Measurements from ENCODE around the gene USP24.

USP24 gene

DNA sequence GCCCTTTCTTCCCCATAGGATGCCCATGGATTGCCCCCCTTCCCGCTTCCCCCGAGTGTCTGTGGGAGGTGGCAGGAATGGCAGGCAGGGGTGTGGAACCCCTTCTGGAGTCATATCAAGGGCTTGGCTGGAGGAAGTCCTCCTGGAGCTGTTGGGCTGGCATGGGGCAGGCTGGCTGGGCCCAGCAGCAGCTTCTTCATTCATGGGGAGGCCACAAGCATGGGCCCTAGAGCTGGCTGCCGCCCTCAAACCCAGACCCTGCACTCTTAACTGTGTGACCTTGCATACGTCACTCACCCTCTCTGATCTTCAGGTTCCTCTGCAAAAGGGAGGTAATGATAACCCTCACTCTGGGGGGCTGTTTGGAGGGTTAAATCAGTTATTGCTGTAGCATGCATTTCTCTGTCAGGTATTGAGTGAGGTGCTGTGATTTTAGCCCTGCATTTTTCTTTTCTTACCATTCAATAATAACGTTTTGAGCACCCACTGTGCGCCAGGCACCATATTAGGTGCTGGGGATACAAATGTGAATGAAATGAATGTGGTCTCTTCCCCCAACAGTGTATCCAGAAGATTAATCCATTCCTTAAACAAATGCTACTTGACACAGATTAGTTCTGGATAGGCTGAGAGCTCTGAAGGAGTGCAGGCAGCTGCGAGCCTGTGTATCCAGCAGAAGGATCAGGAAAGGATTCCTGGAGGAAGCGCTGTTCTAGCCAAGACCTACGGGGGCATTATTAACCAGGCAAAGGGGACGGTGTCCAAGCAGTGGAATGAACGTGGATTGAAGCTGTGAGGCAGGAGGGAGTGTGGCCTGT lies 166.5 kb downstream of the USP24 start:
- Mint-ChIP-seq H3K9me3 (no peaks in the 10 kb centered on the region), H3K4me1 (peaks cover 35% of the 10 kb centered on the region), H3K27me3 (ENCODE audit: low read depth) (peaks cover 30% of the 10 kb centered on the region), H3K27ac (peak overlapping the region in 2 of 3 experiments; percentile 4 to 36), H3K36me3 (ENCODE audit: low read depth) (peaks cover 14% of the 10 kb centered on the region), H3K4me3 (peak overlapping the region in 1 of 3 experiments; percentile 30)
- TF ChIP-seq CTCF (IDR thresholded peaks at IDR 0.05; ENCODE audit: unreplicated experiment in 3 of 3), result no peak

GRCh38 chr1:55047611-55048010 lies 167.6 kb downstream of the USP24 start:
- Mint-ChIP-seq H3K27ac (no peak overlapping the region), H3K36me3 (ENCODE audit: low read depth) (peaks cover 17% of the 10 kb centered on the region), H3K27me3 (ENCODE audit: low read depth) (peaks cover 34% of the 10 kb centered on the region)

GRCh38 chr1:55046871-55047270 lies 168.3 kb downstream of the USP24 start:
- H3K4me3 Mint-ChIP-seq, result no peak overlapping the region
- H3K27ac Mint-ChIP-seq, result no peak overlapping the region
- TF ChIP-seq CTCF (IDR thresholded peaks at IDR 0.05; ENCODE audit: unreplicated experiment in 3 of 3), result no peak
- peaks cover 28% of the 10 kb centered on the region for H3K4me1 Mint-ChIP-seq
- peaks cover 42% of the 10 kb centered on the region for H3K27me3 Mint-ChIP-seq (ENCODE audit: low read depth)
- peaks cover 17% of the 10 kb centered on the region for H3K36me3 Mint-ChIP-seq (ENCODE audit: low read depth)
- no peaks in the 10 kb centered on the region for H3K9me3 Mint-ChIP-seq

More at GRCh38 chr1:55047611-55048010, 167.6 kb downstream of the USP24 start:
- H3K4me1 Mint-ChIP-seq, result peaks cover 29% of the 10 kb centered on the region
- no peaks in the 10 kb centered on the region for H3K9me3 Mint-ChIP-seq
- no peak overlapping the region for H3K4me3 Mint-ChIP-seq
- no peak for TF ChIP-seq CTCF (IDR thresholded peaks at IDR 0.05; ENCODE audit: unreplicated experiment in 3 of 3)

GRCh38 chr1:55045430-55045829 lies 169.7 kb downstream of the USP24 start:
- Mint-ChIP-seq H3K4me3 (no peak overlapping the region), H3K27me3 (ENCODE audit: low read depth) (peaks cover 51% of the 10 kb centered on the region), H3K4me1 (peaks cover 19% of the 10 kb centered on the region), H3K36me3 (ENCODE audit: low read depth) (peaks cover 17% of the 10 kb centered on the region), H3K27ac (no peak overlapping the region), H3K9me3 (no peaks in the 10 kb centered on the region)
- TF ChIP-seq CTCF (IDR thresholded peaks at IDR 0.05; ENCODE audit: unreplicated experiment in 3 of 3), result no peak

DNA sequence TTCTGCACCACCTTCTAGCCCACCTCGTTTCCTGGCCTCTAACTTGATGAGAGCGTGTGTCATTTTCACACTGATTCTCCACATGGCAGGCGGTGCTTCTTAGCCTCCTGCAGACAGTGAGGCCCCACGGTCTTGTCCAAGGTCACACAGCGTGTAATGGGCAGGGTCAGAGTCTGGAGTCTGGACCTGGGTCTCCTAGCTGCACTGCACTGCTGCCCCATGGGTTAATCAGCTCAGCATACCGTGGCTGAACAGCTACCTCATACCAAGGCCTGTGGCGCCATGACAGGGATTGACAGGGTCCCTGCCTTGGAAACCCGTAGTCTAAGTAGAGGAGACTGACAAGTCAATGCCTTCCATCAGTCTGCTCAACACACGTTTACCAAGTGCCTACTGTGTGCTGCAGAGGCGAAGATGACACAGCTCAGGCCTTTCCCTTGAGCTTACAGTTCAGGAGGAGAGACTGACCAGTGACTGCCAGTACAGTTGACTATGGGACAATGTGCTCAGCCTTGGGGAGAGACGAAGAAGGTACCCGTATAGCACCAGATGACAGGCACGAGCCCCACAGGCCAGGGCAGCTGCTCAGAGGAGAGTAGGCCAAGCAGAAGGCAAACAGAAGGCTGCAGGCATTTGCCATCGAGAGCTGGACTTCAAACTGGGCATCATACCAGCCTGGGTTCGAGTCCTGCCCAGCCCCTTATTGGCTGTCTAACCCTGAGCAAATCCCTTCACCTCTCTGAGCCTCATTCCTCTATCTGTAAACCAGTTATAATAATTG lies 170.4 kb downstream of the USP24 start:
- TF ChIP-seq CTCF (IDR thresholded peaks at IDR 0.05; ENCODE audit: unreplicated experiment in 3 of 3), result no peak
- peaks cover 17% of the 10 kb centered on the region for H3K36me3 Mint-ChIP-seq (ENCODE audit: low read depth)
- no peak overlapping the region for H3K4me3 Mint-ChIP-seq
- peaks cover 53% of the 10 kb centered on the region for H3K27me3 Mint-ChIP-seq (ENCODE audit: low read depth)
- H3K27ac Mint-ChIP-seq, result no peak overlapping the region
- H3K9me3 Mint-ChIP-seq, result no peaks in the 10 kb centered on the region
- H3K4me1 Mint-ChIP-seq, result peaks cover 17% of the 10 kb centered on the region

All from nephron (organoid).